Suprapubic skin (tissue), 3 donors: ENCODE results near the gene RAB11B.

ENCODE experiments used
- EP300 ChIP-seq: sonication (generic); formaldehyde crosslinking; IDR thresholded peaks from one replicate; pipeline ENCODE4 v1.6.1; 2017; ENCODE audit warnings: antibody characterized with exemption
- TF ChIP-seq, protein P1 (sequence below), 2 donors: fragments of 200-600 bp in 1 of 2; fragments of 450-650 bp in 1 of 2; sonication (generic) in 1 of 2; IDR thresholded peaks; one replicate each; pipeline ENCODE4 v1.5.1; 2016 to 2019; ENCODE audit warnings: antibody characterized with exemption in 2 of 2, mild to moderate bottlenecking in 1 of 2, moderate library complexity in 1 of 2

GRCh38 chr19:8451885-8452284 lies 61.7 kb downstream of the RAB11B start:
- TF ChIP-seq EP300: no peak
- TF ChIP-seq, protein P1, sequence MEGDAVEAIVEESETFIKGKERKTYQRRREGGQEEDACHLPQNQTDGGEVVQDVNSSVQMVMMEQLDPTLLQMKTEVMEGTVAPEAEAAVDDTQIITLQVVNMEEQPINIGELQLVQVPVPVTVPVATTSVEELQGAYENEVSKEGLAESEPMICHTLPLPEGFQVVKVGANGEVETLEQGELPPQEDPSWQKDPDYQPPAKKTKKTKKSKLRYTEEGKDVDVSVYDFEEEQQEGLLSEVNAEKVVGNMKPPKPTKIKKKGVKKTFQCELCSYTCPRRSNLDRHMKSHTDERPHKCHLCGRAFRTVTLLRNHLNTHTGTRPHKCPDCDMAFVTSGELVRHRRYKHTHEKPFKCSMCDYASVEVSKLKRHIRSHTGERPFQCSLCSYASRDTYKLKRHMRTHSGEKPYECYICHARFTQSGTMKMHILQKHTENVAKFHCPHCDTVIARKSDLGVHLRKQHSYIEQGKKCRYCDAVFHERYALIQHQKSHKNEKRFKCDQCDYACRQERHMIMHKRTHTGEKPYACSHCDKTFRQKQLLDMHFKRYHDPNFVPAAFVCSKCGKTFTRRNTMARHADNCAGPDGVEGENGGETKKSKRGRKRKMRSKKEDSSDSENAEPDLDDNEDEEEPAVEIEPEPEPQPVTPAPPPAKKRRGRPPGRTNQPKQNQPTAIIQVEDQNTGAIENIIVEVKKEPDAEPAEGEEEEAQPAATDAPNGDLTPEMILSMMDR (IDR thresholded peaks at IDR 0.05): no peak
